Endothelial cell of umbilical vein (primary cell): ENCODE data around the gene ALOX15B. TPM values are rescaled to one million over a fixed set of nuclear protein-coding genes. Genes with fewer than 3 reads are reported as not detected.

Source experiments
- BruUV-seq: library from RNA; stranded (reverse); fragments of 400-500 nt; replicated peaks from 2 replicates; lab custom pipeline; 2021; lab: Mats Ljungman, UMichigan
- CTCF ChIA-PET: fragments of 300-600, 350-600 bp; sonication (Branson Sonifier 250); formaldehyde crosslinking; loops from one replicate; lab custom pipeline; 2021; ENCODE audit warnings: antibody characterized with exemption, inconsistent platforms; lab: Charles Lee
- POLR2A ChIA-PET: fragments of 300-600, 350-600 bp; sonication (Branson Sonifier 250); formaldehyde crosslinking; loops from one replicate; lab custom pipeline; 2021; ENCODE audit warnings: antibody characterized with exemption, inconsistent platforms; lab: Charles Lee
- DNase-seq: peaks from one replicate; pipeline ENCODE4 v3.0.0-alpha.2; 2011; ENCODE audit warnings: low read depth, low spot score
- FAIRE-seq: peaks from 2 replicates; lab custom pipeline; 2011; peaks lifted over from hg19 to GRCh38; lab: Jason Lieb, UNC
- H2AFZ ChIP-seq: 2 replicates; pipeline ENCODE4 v1.6.0; 2012; ENCODE audit warnings: low read depth, low read length, control low read depth, inconsistent platforms
- H3K27ac ChIP-seq: 2 replicates; pipeline ENCODE4 v1.5.1; 2011; ENCODE audit warnings: low read depth, mild to moderate bottlenecking, control low read depth, low read length, moderate library complexity; ENCODE audit not compliant: insufficient read depth
- H3K27me3 ChIP-seq, 2 experiments: 2 replicates each; pipeline versions ENCODE4 v1.6.0 to v1.6.1; 2011; ENCODE audit warnings: low read length in 2 of 2, mixed read lengths in 1 of 2; ENCODE audit not compliant: control insufficient read depth in 2 of 2, insufficient read depth in 2 of 2
- H3K36me3 ChIP-seq, 2 experiments: 2 replicates in 1 of 2; 3 replicates in 1 of 2; pipeline ENCODE4 v1.5.1; 2011; ENCODE audit warnings: low read length in 2 of 2, mild to moderate bottlenecking in 1 of 2, moderate library complexity in 1 of 2; ENCODE audit not compliant: control insufficient read depth in 2 of 2, insufficient read depth in 2 of 2; ENCODE audit errors: extremely low read depth in 1 of 2
- H3K4me1 ChIP-seq: 3 replicates; pipeline ENCODE4 v1.5.1; 2011; ENCODE audit warnings: mild to moderate bottlenecking, low read length; ENCODE audit not compliant: control insufficient read depth, insufficient read depth; ENCODE audit errors: extremely low read depth
- H3K4me2 ChIP-seq: 2 replicates; pipeline ENCODE4 v1.6.1; 2011; ENCODE audit warnings: low read length, control low read depth, mixed read lengths; ENCODE audit not compliant: insufficient read depth
- H3K4me3 ChIP-seq, 3 experiments: fragments of 200-600 bp in 1 of 3; sonication (generic), shearing (Covaris generic) in 1 of 3; replicated peaks in 1 of 3; 2 replicates each; pipeline ENCODE4 v1.5.1; 2011 to 2016; ENCODE audit warnings: control low read depth in 3 of 3, low read length in 3 of 3, mild to moderate bottlenecking in 2 of 3, inconsistent platforms in 1 of 3, low read depth in 1 of 3, moderate library complexity in 1 of 3; ENCODE audit not compliant: insufficient read depth in 1 of 3
- H3K79me2 ChIP-seq: 2 replicates; pipeline ENCODE4 v1.6.0; 2012; ENCODE audit warnings: low read length, inconsistent platforms; ENCODE audit not compliant: control insufficient read depth, insufficient read depth
- H3K9ac ChIP-seq: replicated peaks from 2 replicates; pipeline ENCODE3; 2011; ENCODE audit warnings: low read length, control low read depth; ENCODE audit not compliant: insufficient read depth; ENCODE audit errors: extremely low read depth
- H3K9me1 ChIP-seq: replicated peaks from 3 replicates; pipeline ENCODE4 v1.6.0; 2011; ENCODE audit warnings: mild to moderate bottlenecking, low read length; ENCODE audit not compliant: control insufficient read depth, insufficient read depth; ENCODE audit errors: extremely low read depth
- H3K9me3 ChIP-seq: replicated peaks from 2 replicates; pipeline ENCODE4 v1.5.1; 2012; ENCODE audit warnings: low read length, inconsistent platforms; ENCODE audit not compliant: control insufficient read depth, insufficient read depth
- H4K20me1 ChIP-seq: replicated peaks from 2 replicates; pipeline ENCODE3; 2011; ENCODE audit warnings: mild to moderate bottlenecking, low read length; ENCODE audit not compliant: control insufficient read depth, insufficient read depth; ENCODE audit errors: extremely low read depth
- EZH2 ChIP-seq: IDR thresholded peaks from 2 replicates; pipeline ENCODE4 v1.6.1; 2012; ENCODE audit warnings: borderline replicate concordance, low read depth, mild to moderate bottlenecking, moderate library complexity, low read length, inconsistent platforms; ENCODE audit not compliant: severe bottlenecking
- POLR2AphosphoS5 ChIP-seq: IDR thresholded peaks from 2 replicates; pipeline ENCODE4 v1.6.1; 2012; ENCODE audit warnings: low read depth, mild to moderate bottlenecking, control low read depth, low read length, moderate library complexity; ENCODE audit not compliant: insufficient read depth
- dilution Hi-C: fragments of 300-500 bp; cut with MboI; formaldehyde crosslinking; loops from one replicate; pipeline ENCODE4 v1.15.0; 2019; ENCODE audit warnings: low sequenced_read_pairs; ENCODE audit not compliant: extremely low pct_ligation_motif_present
- intact Hi-C: fragments of 100-400 bp; cut with micrococcal nuclease; formaldehyde crosslinking; loops from one replicate; pipeline ENCODE4 v1.10.0; 2022
- polyA plus RNA-seq, 4 experiments: library from polyadenylated mRNA; depleted of rRNA in 3 of 4; stranded (reverse) in 3 of 4; unstranded in 1 of 4; fragments of >200 nt; gene quantifications; 2 replicates each; pipeline versions ENCODE4 v1.2.1 to v1.2.3, GENCODE V29; 2011 to 2012; ENCODE audit warnings: missing spikeins in 1 of 4
- total RNA-seq: library from RNA; stranded (reverse); gene quantifications from 2 replicates; pipeline ENCODE4 v1.2.3, GENCODE V29; 2021
- TF ChIP-seq, protein P1 (sequence below), 2 donors: IDR thresholded peaks; 1 replicate in 1 of 2; 2 replicates in 1 of 2; pipeline ENCODE4 v1.5.1; 2011; ENCODE audit warnings: low read length in 2 of 2, mild to moderate bottlenecking in 2 of 2, moderate library complexity in 2 of 2, control low read depth in 1 of 2, inconsistent platforms in 1 of 2, low read depth in 1 of 2; ENCODE audit not compliant: insufficient read depth in 1 of 2; ENCODE audit errors: extremely low read depth in 1 of 2

Gene ALOX15B
- total and polyA plus RNA-seq, 2 donors (not counting 3 experiments of a cell fraction or from before 2014, with no cell fraction given), result not detected

DNA sequence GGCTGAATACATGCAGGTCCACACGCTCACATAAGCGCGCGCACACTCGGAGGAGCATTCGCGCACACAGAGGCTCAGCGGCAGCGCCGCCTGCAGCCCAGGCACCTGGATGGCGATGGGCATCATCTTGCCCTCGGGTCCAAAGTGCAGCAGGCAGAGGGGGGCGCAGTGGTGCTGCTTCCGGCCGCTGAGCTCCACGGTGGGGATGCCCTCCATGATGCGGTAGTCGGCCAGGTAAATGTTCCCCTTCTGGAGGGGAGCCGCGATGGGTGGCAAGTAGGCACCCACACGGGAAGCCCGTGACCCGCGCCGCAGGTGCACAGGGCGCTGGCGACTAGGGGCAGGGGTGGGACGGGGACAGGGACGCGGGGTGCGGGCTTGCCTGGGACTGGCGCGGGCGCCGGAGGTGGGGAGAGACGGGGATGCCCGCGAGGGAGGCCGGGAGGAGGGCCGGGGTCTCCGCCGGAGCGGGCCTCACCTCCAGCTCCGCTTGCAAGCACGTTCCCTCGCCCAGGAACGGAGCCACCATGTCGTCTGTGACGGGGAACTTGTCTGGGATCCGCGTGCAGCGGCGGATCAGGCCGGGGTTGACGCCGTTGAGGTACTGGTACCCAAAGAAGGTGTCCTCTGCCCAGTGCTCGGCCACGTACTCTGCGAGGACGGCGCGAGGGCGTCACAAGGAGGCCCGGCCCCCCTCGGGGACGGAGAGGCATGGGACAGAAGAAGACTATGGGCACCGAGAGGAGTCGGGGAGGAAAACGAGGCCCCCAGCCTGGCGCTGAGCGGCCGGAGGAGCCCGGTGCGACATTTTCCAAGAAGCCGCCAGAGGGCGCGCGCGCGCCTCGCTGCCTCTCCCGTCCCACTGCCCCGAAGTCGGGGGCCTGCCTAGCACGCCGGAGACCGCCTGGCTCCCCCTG lies 40.7 kb downstream of the ALOX15B start:
- Histone ChIP-seq H3K36me3 (no peaks in the 10 kb centered on the region), H3K9ac (no peak overlapping the region), H3K4me3 (peak overlapping the region in 2 of 3 experiments; percentile 20 to 32), H3K4me1 (peaks cover 6% of the 10 kb centered on the region), H3K27me3 (peaks cover 17 to 23% of the 10 kb centered on the region in 2 experiments), H3K79me2 (no peaks in the 10 kb centered on the region), H2AFZ (peak overlapping the region; percentile 96), H3K9me3 (no peaks in the 10 kb centered on the region), H4K20me1 (no peaks in the 10 kb centered on the region), H3K9me1 (no peaks in the 10 kb centered on the region), H3K27ac (no peak overlapping the region), H3K4me2 (peak overlapping the region; percentile 92)
- FAIRE-seq, result peak; percentile 82
- no TSS peak for BruUV-seq
- no peak for TF ChIP-seq POLR2AphosphoS5
- TF ChIP-seq EZH2, result peak; percentile 72
- TF ChIP-seq, protein P1, sequence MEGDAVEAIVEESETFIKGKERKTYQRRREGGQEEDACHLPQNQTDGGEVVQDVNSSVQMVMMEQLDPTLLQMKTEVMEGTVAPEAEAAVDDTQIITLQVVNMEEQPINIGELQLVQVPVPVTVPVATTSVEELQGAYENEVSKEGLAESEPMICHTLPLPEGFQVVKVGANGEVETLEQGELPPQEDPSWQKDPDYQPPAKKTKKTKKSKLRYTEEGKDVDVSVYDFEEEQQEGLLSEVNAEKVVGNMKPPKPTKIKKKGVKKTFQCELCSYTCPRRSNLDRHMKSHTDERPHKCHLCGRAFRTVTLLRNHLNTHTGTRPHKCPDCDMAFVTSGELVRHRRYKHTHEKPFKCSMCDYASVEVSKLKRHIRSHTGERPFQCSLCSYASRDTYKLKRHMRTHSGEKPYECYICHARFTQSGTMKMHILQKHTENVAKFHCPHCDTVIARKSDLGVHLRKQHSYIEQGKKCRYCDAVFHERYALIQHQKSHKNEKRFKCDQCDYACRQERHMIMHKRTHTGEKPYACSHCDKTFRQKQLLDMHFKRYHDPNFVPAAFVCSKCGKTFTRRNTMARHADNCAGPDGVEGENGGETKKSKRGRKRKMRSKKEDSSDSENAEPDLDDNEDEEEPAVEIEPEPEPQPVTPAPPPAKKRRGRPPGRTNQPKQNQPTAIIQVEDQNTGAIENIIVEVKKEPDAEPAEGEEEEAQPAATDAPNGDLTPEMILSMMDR (IDR thresholded peaks at IDR 0.05; ENCODE audit: extremely low read depth in 1 of 2, insufficient read depth in 1 of 2, low read depth in 1 of 2, low read length in 2 of 2), result peak; percentile 83 to 91
- DNase-seq, result peak; percentile 46
- intact Hi-C loops, result loop anchor here (1.0 to 2.0 kb wide), 3 partner anchors 19 to 79 kb away; partner anchors contain the start of gene ALOXE3
- dilution Hi-C loops, result no loop called here
- ChIA-PET POLR2A (no interaction called here), CTCF (interaction anchor here (0.7 to 3.0 kb wide), 13 partner anchors 8 to 40 kb away, joined by 3 to 31 read pairs (median 4); partner anchors contain the start of gene ALOX12B)
